ENCODE data around the gene CELF6. TPM values are rescaled to one million over a fixed set of nuclear protein-coding genes. Genes with fewer than 3 reads are reported as not detected.

CELF6 gene
- total and polyA plus RNA-seq, 2 donors (not counting 1 experiment from before 2014, with no cell fraction given): 0.08 to 0.17 TPM

- no peak overlapping the region for H2AFZ ChIP-seq (ENCODE audit: low read length)
- no peak for DNase-seq (ENCODE audit: low read depth in 2 of 2)
- H3K79me2 ChIP-seq (ENCODE audit: control insufficient read depth, insufficient read depth, low read length): no peaks in the 10 kb centered on the region
- no peak overlapping the region for H3K4me2 ChIP-seq (ENCODE audit: extremely low read depth, insufficient read depth, low read length)
- no peaks in the 10 kb centered on the region for H3K9me3 ChIP-seq (ENCODE audit: control insufficient read depth, insufficient read depth, low read depth, low read length)
- no peaks in the 10 kb centered on the region for H3K36me3 ChIP-seq (ENCODE audit: control insufficient read depth, insufficient read depth, low read length)
- peaks cover 3% of the 10 kb centered on the region for H3K4me1 ChIP-seq (ENCODE audit: control insufficient read depth, extremely low read depth, insufficient read depth, low read length)
- no peaks in the 10 kb centered on the region for H3K27me3 ChIP-seq (ENCODE audit: control insufficient read depth, insufficient read depth, low read length)
- no peak for TF ChIP-seq CTCF (conservative IDR thresholded peaks at IDR 0.05 in 1 of 2, IDR thresholded peaks at IDR 0.05 in 1 of 2; ENCODE audit: low read depth in 1 of 2, low read length in 2 of 2)
- no peak for TF ChIP-seq EZH2 (IDR thresholded peaks at IDR 0.05; ENCODE audit: low read length, missing control alignments)
- H4K20me1 ChIP-seq (ENCODE audit: control insufficient read depth, extremely low read depth, insufficient read depth, low read length): no peaks in the 10 kb centered on the region
- no peak overlapping the region for H3K9ac ChIP-seq (ENCODE audit: insufficient read depth, low read length)
- H3K27ac ChIP-seq (ENCODE audit: insufficient read depth, low read length): no peak overlapping the region
- no peak overlapping the region for H3K4me3 ChIP-seq (replicated peaks in 1 of 4; ENCODE audit: control extremely low read depth in 1 of 4, insufficient read depth in 1 of 4, low read depth in 3 of 4, low read length in 4 of 4)
Measured at GRCh38 chr15:72307026-72307425, 12.9 kb downstream of the CELF6 start.

GRCh38 chr15:72306211-72306785, 13.7 kb downstream of the CELF6 start:
- no peak for TF ChIP-seq EZH2 (IDR thresholded peaks at IDR 0.05; ENCODE audit: low read length, missing control alignments)
- no peak for TF ChIP-seq CTCF (conservative IDR thresholded peaks at IDR 0.05 in 1 of 2, IDR thresholded peaks at IDR 0.05 in 1 of 2; ENCODE audit: low read depth in 1 of 2, low read length in 2 of 2)
- no peak overlapping the region for H3K4me3 ChIP-seq (replicated peaks in 1 of 4; ENCODE audit: control extremely low read depth in 1 of 4, insufficient read depth in 1 of 4, low read depth in 3 of 4, low read length in 4 of 4)
- peaks cover 3% of the 10 kb centered on the region for H3K4me1 ChIP-seq (ENCODE audit: control insufficient read depth, extremely low read depth, insufficient read depth, low read length)
- no peak overlapping the region for H3K9ac ChIP-seq (ENCODE audit: insufficient read depth, low read length)
- H3K9me3 ChIP-seq (ENCODE audit: control insufficient read depth, insufficient read depth, low read depth, low read length): no peaks in the 10 kb centered on the region
- no peaks in the 10 kb centered on the region for H3K79me2 ChIP-seq (ENCODE audit: control insufficient read depth, insufficient read depth, low read length)
- no peak overlapping the region for H2AFZ ChIP-seq (ENCODE audit: low read length)
- H3K36me3 ChIP-seq (ENCODE audit: control insufficient read depth, insufficient read depth, low read length): no peaks in the 10 kb centered on the region
- H3K27me3 ChIP-seq (ENCODE audit: control insufficient read depth, insufficient read depth, low read length): no peaks in the 10 kb centered on the region
- no peak overlapping the region for H3K4me2 ChIP-seq (ENCODE audit: extremely low read depth, insufficient read depth, low read length)
- peak; percentile 40 to 64 for DNase-seq (ENCODE audit: low read depth in 2 of 2)
- H4K20me1 ChIP-seq (ENCODE audit: control insufficient read depth, extremely low read depth, insufficient read depth, low read length): no peaks in the 10 kb centered on the region
- no peak overlapping the region for H3K27ac ChIP-seq (ENCODE audit: insufficient read depth, low read length)

- peaks cover 3% of the 10 kb centered on the region for H3K4me1 ChIP-seq (ENCODE audit: control insufficient read depth, extremely low read depth, insufficient read depth, low read length)
- H2AFZ ChIP-seq (ENCODE audit: low read length): no peak overlapping the region
- TF ChIP-seq CTCF (conservative IDR thresholded peaks at IDR 0.05 in 1 of 2, IDR thresholded peaks at IDR 0.05 in 1 of 2; ENCODE audit: low read depth in 1 of 2, low read length in 2 of 2) (no peak), EZH2 (IDR thresholded peaks at IDR 0.05; ENCODE audit: low read length, missing control alignments) (no peak)
- no peak overlapping the region for H3K27ac ChIP-seq (ENCODE audit: insufficient read depth, low read length)
- DNase-seq (ENCODE audit: low read depth in 2 of 2): no peak
- no peaks in the 10 kb centered on the region for H3K79me2 ChIP-seq (ENCODE audit: control insufficient read depth, insufficient read depth, low read length)
- no peaks in the 10 kb centered on the region for H3K9me3 ChIP-seq (ENCODE audit: control insufficient read depth, insufficient read depth, low read depth, low read length)
- no peak overlapping the region for H3K4me3 ChIP-seq (replicated peaks in 1 of 4; ENCODE audit: control extremely low read depth in 1 of 4, insufficient read depth in 1 of 4, low read depth in 3 of 4, low read length in 4 of 4)
- no peaks in the 10 kb centered on the region for H3K27me3 ChIP-seq (ENCODE audit: control insufficient read depth, insufficient read depth, low read length)
- H3K9ac ChIP-seq (ENCODE audit: insufficient read depth, low read length): no peak overlapping the region
- H3K4me2 ChIP-seq (ENCODE audit: extremely low read depth, insufficient read depth, low read length): no peak overlapping the region
- H3K36me3 ChIP-seq (ENCODE audit: control insufficient read depth, insufficient read depth, low read length): no peaks in the 10 kb centered on the region
- H4K20me1 ChIP-seq (ENCODE audit: control insufficient read depth, extremely low read depth, insufficient read depth, low read length): no peaks in the 10 kb centered on the region
Measured at GRCh38 chr15:72304596-72304995, 15.4 kb downstream of the CELF6 start.
